T-cell (primary cell): ENCODE data around the gene GRHL3. TPM values are rescaled to one million over a fixed set of nuclear protein-coding genes. Genes with fewer than 3 reads are reported as not detected.

Experiments
- ATAC-seq, 4 experiments: fragments of 200-7000 bp in 3 of 4; fragments of 150-1000 bp in 1 of 4; cut with Tn5 transposase; replicated peaks in 1 of 4; 1 replicate in 3 of 4; 2 replicates in 1 of 4; pipeline ENCODE4 v1.10.0; 2021; ENCODE audit warnings: moderate library complexity in 3 of 4, mild to moderate bottlenecking in 2 of 4, moderate number of reproducible peaks in 1 of 4
- CTCF ChIA-PET, 2 donors: fragments of 300-600 bp; sonication (Branson Sonifier 250); formaldehyde crosslinking; loops; one replicate each; lab custom pipeline; 2022; ENCODE audit warnings: antibody characterized with exemption in 2 of 2; lab: Charles Lee
- POLR2A ChIA-PET, 2 donors: fragments of 300-600 bp; sonication (Branson Sonifier 250); formaldehyde crosslinking; loops; one replicate each; lab custom pipeline; 2022; ENCODE audit warnings: antibody characterized with exemption in 2 of 2; lab: Charles Lee
- DNase-seq, 35 experiments: peaks; one replicate each; pipeline versions ENCODE4 v3.0.0 to v3.0.0-alpha.2; 2013 to 2023
- H3K27ac ChIP-seq: one replicate; pipeline ENCODE4 v1.5.1; 2013; ENCODE audit warnings: low read length
- H3K27me3 ChIP-seq, 2 experiments: replicated peaks in 1 of 2; 1 replicate in 1 of 2; 2 replicates in 1 of 2; pipeline versions ENCODE4 v1.6.1 to v1.7.0; 2013; ENCODE audit warnings: low read length in 1 of 2, mixed read lengths in 1 of 2; ENCODE audit not compliant: control insufficient read depth in 2 of 2, insufficient read depth in 2 of 2; ENCODE audit errors: extremely low read depth in 1 of 2
- H3K36me3 ChIP-seq, 2 donors: 1 replicate in 1 of 2; 2 replicates in 1 of 2; pipeline versions ENCODE4 v1.6.1 to v1.7.0; 2013; ENCODE audit warnings: low read length in 1 of 2; ENCODE audit not compliant: control insufficient read depth in 2 of 2, insufficient read depth in 1 of 2; ENCODE audit errors: extremely low read depth in 1 of 2
- H3K4me1 ChIP-seq, 2 experiments: 1 replicate in 1 of 2; 2 replicates in 1 of 2; pipeline versions ENCODE4 v1.6.1 to v1.7.0; 2013; ENCODE audit warnings: low read length in 2 of 2, mixed read lengths in 1 of 2; ENCODE audit not compliant: insufficient read depth in 2 of 2, control insufficient read depth in 1 of 2; ENCODE audit errors: extremely low read depth in 1 of 2
- H3K4me3 ChIP-seq, 2 donors: 1 replicate in 1 of 2; 2 replicates in 1 of 2; pipeline versions ENCODE4 v1.5.1 to v1.7.0; 2013; ENCODE audit warnings: mild to moderate bottlenecking in 2 of 2, low read length in 1 of 2, moderate library complexity in 1 of 2; ENCODE audit not compliant: control insufficient read depth in 1 of 2; ENCODE audit errors: extremely low read depth in 1 of 2
- H3K9me3 ChIP-seq: 2 replicates; pipeline ENCODE4 v1.7.0; 2013
- H3K27ac Mint-ChIP-seq, 2 donors: one replicate each; pipeline ENCODE4 v1.8.0; 2020 to 2021; ENCODE audit warnings: mild to moderate bottlenecking in 2 of 2, mixed read lengths in 2 of 2
- H3K27me3 Mint-ChIP-seq, 2 donors: one replicate each; pipeline ENCODE4 v1.8.0; 2021 to 2022; ENCODE audit warnings: mixed read lengths in 2 of 2
- H3K36me3 Mint-ChIP-seq: one replicate; pipeline ENCODE4 v1.8.0; 2021; ENCODE audit warnings: mixed read lengths
- H3K4me1 Mint-ChIP-seq, 3 donors: one replicate each; pipeline ENCODE4 v1.8.0; 2020 to 2022; ENCODE audit warnings: mixed read lengths in 3 of 3, mild to moderate bottlenecking in 1 of 3
- H3K4me3 Mint-ChIP-seq, 3 donors: one replicate each; pipeline ENCODE4 v1.8.0; 2020 to 2022; ENCODE audit warnings: mild to moderate bottlenecking in 3 of 3, mixed read lengths in 3 of 3, moderate library complexity in 3 of 3
- H3K9me3 Mint-ChIP-seq, 3 donors: one replicate each; pipeline ENCODE4 v1.8.0; 2020 to 2022; ENCODE audit warnings: mixed read lengths in 3 of 3
- WGBS: methylation state at CpG from one replicate; pipeline ENCODE4 v1.1.5; 2013; ENCODE audit warnings: missing lambda C conversion rate; ENCODE audit not compliant: insufficient coverage; 5-methylcytosine and 5-hydroxymethylcytosine counted together
- total RNA-seq, 35 experiments: library from RNA in 6 of 35; stranded (reverse) in 6 of 35; fragments of 120-200 nt in 1 of 35; gene quantifications; one replicate each; pipeline versions ENCODE4 v1.2.1 to v1.2.4 and lab custom pipeline; 2013 to 2026

Gene GRHL3
- total RNA-seq, 5 donors from 2014 or later (not counting 1 experiment from before 2014, with no cell fraction given) = not detected

GRCh38 chr1:24295535-24295934, 23.6 kb upstream of the GRHL3 start:
- Mint-ChIP-seq H3K9me3 (no peaks in the 10 kb centered on the region), H3K4me1 (no peaks in the 10 kb centered on the region), H3K27ac (no peak overlapping the region), H3K4me3 (no peak overlapping the region), H3K27me3 (peaks cover 14 to 23% of the 10 kb centered on the region in 2 donors), H3K36me3 (no peaks in the 10 kb centered on the region)
- no CpG with 5 or more reads among the region's 5 CpGs for WGBS
- Histone ChIP-seq H3K9me3 (no peaks in the 10 kb centered on the region), H3K4me1 (no peaks in the 10 kb centered on the region), H3K36me3 (no peaks in the 10 kb centered on the region), H3K27me3 (peaks cover 0 to 17% of the 10 kb centered on the region in 2 experiments), H3K27ac (no peak overlapping the region), H3K4me3 (no peak overlapping the region)
- ATAC-seq (no peak), DNase-seq (no peak)
- ChIA-PET CTCF (no interaction called here), POLR2A (no interaction called here)

- no peak for DNase-seq
- Mint-ChIP-seq H3K9me3 (no peaks in the 10 kb centered on the region), H3K27ac (no peak overlapping the region), H3K36me3 (no peaks in the 10 kb centered on the region), H3K4me3 (no peak overlapping the region), H3K4me1 (no peaks in the 10 kb centered on the region), H3K27me3 (peaks cover 4 to 30% of the 10 kb centered on the region in 2 donors)
- H3K4me1 ChIP-seq = no peaks in the 10 kb centered on the region
- no peak for ATAC-seq
- no peaks in the 10 kb centered on the region for H3K36me3 ChIP-seq
- ChIA-PET CTCF (interaction anchor here in 1 of 2 donors (0.7 kb wide), 1 partner anchor 95 kb away, joined by 4 read pairs; no protein-coding TSS in a partner anchor), POLR2A (no interaction called here)
- H3K9me3 ChIP-seq = no peaks in the 10 kb centered on the region
- 73% methylated on average over 3 of the region's 5 CpGs for WGBS
- H3K27ac ChIP-seq = no peak overlapping the region
- H3K4me3 ChIP-seq = no peak overlapping the region
- peaks cover 0 to 15% of the 10 kb centered on the region in 2 experiments for H3K27me3 ChIP-seq
These were observed 21.8 kb upstream of the GRHL3 start for GRCh38 chr1:24297187-24297851.

GRCh38 chr1:24297852-24298232, 21.3 kb upstream of the GRHL3 start:
- CTCF ChIA-PET = interaction anchor here in 1 of 2 donors (0.7 kb wide), 1 partner anchor 94 kb away, joined by 4 read pairs; no protein-coding TSS in a partner anchor
- 67% methylated on average over 3 of the region's 4 CpGs for WGBS
- peaks cover 9 to 35% of the 10 kb centered on the region in 2 donors for H3K27me3 Mint-ChIP-seq

GRCh38 chr1:24298606-24299005, 20.6 kb upstream of the GRHL3 start:
- H3K9me3 ChIP-seq = no peaks in the 10 kb centered on the region
- peaks cover 0 to 19% of the 10 kb centered on the region in 2 experiments for H3K27me3 ChIP-seq
- Mint-ChIP-seq H3K4me1 (no peaks in the 10 kb centered on the region), H3K27me3 (peaks cover 9 to 33% of the 10 kb centered on the region in 2 donors), H3K4me3 (no peak overlapping the region), H3K36me3 (no peaks in the 10 kb centered on the region), H3K9me3 (no peaks in the 10 kb centered on the region), H3K27ac (peak overlapping the region in 1 of 2 donors; percentile 27)
- H3K4me1 ChIP-seq = no peaks in the 10 kb centered on the region
- 100% methylated on average over 4 of the region's 8 CpGs for WGBS
- CTCF ChIA-PET = no interaction called here
- no peak overlapping the region for H3K27ac ChIP-seq
- no peak for ATAC-seq
- POLR2A ChIA-PET = no interaction called here
- no peaks in the 10 kb centered on the region for H3K36me3 ChIP-seq
- no peak overlapping the region for H3K4me3 ChIP-seq
- DNase-seq = no peak

More at GRCh38 chr1:24297852-24298232, 21.3 kb upstream of the GRHL3 start:
- Histone ChIP-seq H3K27me3 (peaks cover 0 to 17% of the 10 kb centered on the region in 2 experiments), H3K9me3 (no peaks in the 10 kb centered on the region), H3K4me1 (no peaks in the 10 kb centered on the region), H3K27ac (no peak overlapping the region), H3K36me3 (no peaks in the 10 kb centered on the region), H3K4me3 (no peak overlapping the region)
- Mint-ChIP-seq H3K36me3 (no peaks in the 10 kb centered on the region), H3K4me1 (no peaks in the 10 kb centered on the region), H3K9me3 (no peaks in the 10 kb centered on the region), H3K4me3 (no peak overlapping the region), H3K27ac (no peak overlapping the region)
- DNase-seq = no peak
- POLR2A ChIA-PET = no interaction called here
- ATAC-seq = no peak

GRCh38 chr1:24299901-24300300, 19.3 kb upstream of the GRHL3 start:
- Mint-ChIP-seq H3K27ac (no peak overlapping the region), H3K9me3 (no peaks in the 10 kb centered on the region), H3K4me3 (no peak overlapping the region), H3K36me3 (no peaks in the 10 kb centered on the region), H3K27me3 (peaks cover 13 to 35% of the 10 kb centered on the region in 2 donors), H3K4me1 (no peaks in the 10 kb centered on the region)
- ChIA-PET CTCF (no interaction called here), POLR2A (no interaction called here)
- Histone ChIP-seq H3K4me1 (no peaks in the 10 kb centered on the region), H3K36me3 (no peaks in the 10 kb centered on the region), H3K27ac (no peak overlapping the region), H3K9me3 (no peaks in the 10 kb centered on the region), H3K27me3 (peaks cover 0 to 20% of the 10 kb centered on the region in 2 experiments), H3K4me3 (no peak overlapping the region)
- DNase-seq = no peak
- 20% methylated on average over 1 of the region's 6 CpGs for WGBS
- no peak for ATAC-seq

- no peaks in the 10 kb centered on the region for H3K9me3 Mint-ChIP-seq
- H3K4me1 Mint-ChIP-seq = no peaks in the 10 kb centered on the region
- WGBS = 82% methylated on average over 6 of the region's 7 CpGs
- DNase-seq (no peak), ATAC-seq (no peak)
- peaks cover 17 to 38% of the 10 kb centered on the region in 2 donors for H3K27me3 Mint-ChIP-seq
- H3K4me1 ChIP-seq = no peaks in the 10 kb centered on the region
- H3K36me3 ChIP-seq = no peaks in the 10 kb centered on the region
- no peak overlapping the region for H3K27ac Mint-ChIP-seq
- CTCF ChIA-PET = no interaction called here
- H3K27ac ChIP-seq = no peak overlapping the region
- H3K4me3 Mint-ChIP-seq = no peak overlapping the region
- H3K27me3 ChIP-seq = peaks cover 0 to 20% of the 10 kb centered on the region in 2 experiments
- no peak overlapping the region for H3K4me3 ChIP-seq
- POLR2A ChIA-PET = no interaction called here
- H3K36me3 Mint-ChIP-seq = no peaks in the 10 kb centered on the region
- H3K9me3 ChIP-seq = no peaks in the 10 kb centered on the region
These were observed 18.0 kb upstream of the GRHL3 start for GRCh38 chr1:24300971-24301784.
